ENCODE data around the gene ITFG2. TPM values are rescaled to one million over a fixed set of nuclear protein-coding genes. Genes with fewer than 3 reads are reported as not detected.
A peak's percentile ranks its signal among the peaks of the same experiment; 100 is the strongest.

ITFG2 gene
- 73.8 TPM for polyA plus RNA-seq (2012; ENCODE audit: insufficient read depth, insufficient read length, low read depth)

DNA sequence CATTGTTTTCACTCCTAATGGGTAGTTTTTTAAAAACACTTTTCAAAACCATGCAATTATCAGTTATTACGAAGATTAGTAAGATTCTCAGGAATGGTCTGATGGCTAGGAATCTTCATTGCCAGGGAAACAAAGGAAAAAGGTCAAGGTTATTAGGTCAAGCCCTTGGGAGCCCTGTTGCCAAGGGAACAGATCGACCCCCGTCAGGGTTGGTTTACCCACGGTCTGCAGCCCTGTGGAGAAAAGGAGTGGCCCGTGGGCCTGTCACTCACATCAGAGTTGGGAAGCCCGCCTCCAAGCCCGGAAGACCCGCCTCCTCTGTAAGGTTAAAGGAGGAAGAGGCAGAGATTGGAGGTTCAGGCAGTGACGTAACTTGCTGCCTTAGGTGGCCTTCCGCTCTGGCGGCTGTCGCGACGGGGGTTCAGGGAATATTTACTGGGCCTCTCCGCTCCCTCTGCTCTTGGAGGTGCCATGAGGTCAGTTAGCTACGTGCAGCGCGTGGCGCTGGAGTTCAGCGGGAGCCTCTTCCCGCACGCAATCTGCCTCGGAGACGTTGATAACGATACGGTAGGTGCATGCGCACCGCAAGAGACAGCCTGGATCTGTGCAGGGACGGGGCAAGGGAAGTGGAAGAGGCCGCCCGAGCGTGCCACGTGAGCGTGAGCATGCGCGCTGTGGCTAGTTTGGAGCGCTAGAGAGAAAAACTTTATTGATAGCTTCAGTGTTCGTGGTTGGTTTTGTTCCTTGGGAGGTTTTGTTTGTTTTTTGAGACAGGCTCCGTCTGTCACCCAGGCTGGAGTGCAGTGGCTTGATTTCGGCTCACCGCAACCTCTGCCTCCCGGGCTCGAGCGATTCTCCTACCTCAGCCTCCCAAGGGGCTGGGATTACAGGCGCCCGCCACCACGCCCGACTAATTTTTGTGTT lies at the start of gene ITFG2:
Gene ITFG2 (plus strand): TSS at position 379 of the 924 bp plus-strand sequence. CDS start 93 bp downstream, at position 472.
- DNase-seq = peak; percentile 98
- peak within 1 kb of the TSS; percentile 86 for H3K4me3 ChIP-seq (ENCODE audit: low read depth, low read length)
- H3K9me3 ChIP-seq = no peaks in the 10 kb centered on the region
- H3K27me3 ChIP-seq = no peaks in the 10 kb centered on the region
- H3K4me1 ChIP-seq = no peaks in the 10 kb centered on the region
- H3K36me3 ChIP-seq = peaks cover 22% of the 10 kb centered on the region
- TF ChIP-seq, protein P1, sequence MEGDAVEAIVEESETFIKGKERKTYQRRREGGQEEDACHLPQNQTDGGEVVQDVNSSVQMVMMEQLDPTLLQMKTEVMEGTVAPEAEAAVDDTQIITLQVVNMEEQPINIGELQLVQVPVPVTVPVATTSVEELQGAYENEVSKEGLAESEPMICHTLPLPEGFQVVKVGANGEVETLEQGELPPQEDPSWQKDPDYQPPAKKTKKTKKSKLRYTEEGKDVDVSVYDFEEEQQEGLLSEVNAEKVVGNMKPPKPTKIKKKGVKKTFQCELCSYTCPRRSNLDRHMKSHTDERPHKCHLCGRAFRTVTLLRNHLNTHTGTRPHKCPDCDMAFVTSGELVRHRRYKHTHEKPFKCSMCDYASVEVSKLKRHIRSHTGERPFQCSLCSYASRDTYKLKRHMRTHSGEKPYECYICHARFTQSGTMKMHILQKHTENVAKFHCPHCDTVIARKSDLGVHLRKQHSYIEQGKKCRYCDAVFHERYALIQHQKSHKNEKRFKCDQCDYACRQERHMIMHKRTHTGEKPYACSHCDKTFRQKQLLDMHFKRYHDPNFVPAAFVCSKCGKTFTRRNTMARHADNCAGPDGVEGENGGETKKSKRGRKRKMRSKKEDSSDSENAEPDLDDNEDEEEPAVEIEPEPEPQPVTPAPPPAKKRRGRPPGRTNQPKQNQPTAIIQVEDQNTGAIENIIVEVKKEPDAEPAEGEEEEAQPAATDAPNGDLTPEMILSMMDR (IDR thresholded peaks at IDR 0.05; ENCODE audit: low read depth, low read length) = no peak

- no peaks in the 10 kb centered on the region for H3K4me1 ChIP-seq
- H3K27me3 ChIP-seq = peaks cover 26% of the 10 kb centered on the region
- no peaks in the 10 kb centered on the region for H3K9me3 ChIP-seq
- DNase-seq = no peak
- TF ChIP-seq, protein P1 (IDR thresholded peaks at IDR 0.05; ENCODE audit: low read depth, low read length) = no peak
- no peaks in the 10 kb centered on the region for H3K36me3 ChIP-seq
- H3K4me3 ChIP-seq (ENCODE audit: low read depth, low read length) = no peak overlapping the region
Observed at GRCh38 chr12:2764398-2764797, 48.1 kb upstream of the ITFG2 start.

DNA sequence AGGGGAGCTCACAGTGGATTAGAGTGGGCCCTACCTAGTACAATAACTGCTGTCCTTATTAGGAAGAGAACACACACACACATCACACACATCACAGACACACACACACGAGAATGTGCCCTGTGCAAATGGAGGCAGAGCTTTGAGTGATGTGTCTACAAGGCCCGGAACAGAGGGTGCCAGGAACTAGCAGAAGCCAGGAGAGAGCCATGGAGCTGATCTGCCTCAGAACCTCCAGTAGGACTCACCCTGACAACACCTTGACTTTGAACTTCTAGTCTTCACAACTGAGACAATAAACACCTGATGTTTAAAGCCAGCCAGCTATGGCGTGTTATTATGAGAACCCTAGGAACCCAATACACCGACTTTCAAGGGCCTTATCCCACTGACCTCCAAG lies 47.4 kb upstream of the ITFG2 start:
- DNase-seq = no peak
- no peaks in the 10 kb centered on the region for H3K4me1 ChIP-seq
- no peak overlapping the region for H3K4me3 ChIP-seq (ENCODE audit: low read depth, low read length)
- TF ChIP-seq, protein P1 (IDR thresholded peaks at IDR 0.05; ENCODE audit: low read depth, low read length) = no peak
- peaks cover 23% of the 10 kb centered on the region for H3K27me3 ChIP-seq
- H3K9me3 ChIP-seq = no peaks in the 10 kb centered on the region
- no peaks in the 10 kb centered on the region for H3K36me3 ChIP-seq

DNA sequence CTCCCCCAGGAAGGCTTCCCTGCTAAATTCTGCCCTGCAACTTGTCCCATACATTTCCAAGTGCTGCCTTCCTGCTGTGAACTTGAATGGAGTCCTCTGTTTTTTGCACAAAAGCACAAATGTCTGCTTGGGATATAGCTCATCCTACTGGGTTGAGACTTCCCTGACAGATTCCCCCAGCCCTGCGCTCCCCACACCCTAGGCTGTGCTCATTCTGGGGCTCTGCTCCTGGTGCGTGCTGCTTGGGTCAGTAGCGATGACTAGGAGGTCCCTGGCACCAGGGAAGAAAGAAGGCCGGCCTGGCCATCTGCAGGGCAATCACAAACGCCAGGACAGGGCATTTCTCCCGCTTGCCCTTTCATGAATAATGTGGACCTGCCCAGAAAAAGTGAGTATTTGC lies 46.9 kb upstream of the ITFG2 start:
- Histone ChIP-seq H3K4me3 (ENCODE audit: low read depth, low read length) (no peak overlapping the region), H3K4me1 (no peaks in the 10 kb centered on the region), H3K9me3 (no peaks in the 10 kb centered on the region), H3K36me3 (no peaks in the 10 kb centered on the region), H3K27me3 (peaks cover 23% of the 10 kb centered on the region)
- no peak for DNase-seq
- TF ChIP-seq, protein P1 (IDR thresholded peaks at IDR 0.05; ENCODE audit: low read depth, low read length) = no peak

DNA sequence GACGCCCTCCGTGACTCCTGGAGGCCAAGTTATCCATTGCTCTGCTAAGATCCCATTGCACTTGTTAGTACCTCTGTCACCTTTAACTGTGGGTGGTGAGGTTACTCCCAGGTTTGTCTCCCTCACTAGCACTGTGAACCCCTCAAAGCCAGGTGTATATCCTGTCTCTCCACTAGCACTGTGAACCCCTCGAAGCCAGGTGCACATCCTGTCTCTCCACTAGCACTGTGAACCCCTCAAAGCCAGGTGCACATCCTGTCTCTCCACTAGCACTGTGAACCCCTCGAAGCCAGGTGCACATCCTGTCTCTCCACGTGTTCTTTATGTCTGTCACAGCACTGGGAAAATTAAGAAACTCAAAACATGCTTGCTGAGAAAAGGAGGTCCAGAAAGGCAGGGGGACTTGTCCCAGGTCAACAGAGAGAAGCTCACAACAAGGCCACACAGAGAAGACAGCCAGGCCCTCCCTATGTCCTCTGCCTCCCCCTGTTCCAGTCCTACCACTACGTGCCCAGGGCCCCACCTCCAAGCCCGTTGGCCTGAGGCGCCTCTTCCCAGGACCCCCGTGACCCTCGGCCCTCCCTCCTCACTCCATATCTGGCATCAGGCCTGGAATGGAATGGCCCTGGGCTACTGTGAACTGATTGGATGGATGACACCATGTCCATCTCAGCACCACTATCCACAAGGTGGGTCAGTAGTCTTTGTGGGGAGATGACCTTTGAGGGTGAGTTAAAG lies 44.1 kb upstream of the ITFG2 start:
- TF ChIP-seq, protein P1 (IDR thresholded peaks at IDR 0.05; ENCODE audit: low read depth, low read length) = no peak
- Histone ChIP-seq H3K36me3 (no peaks in the 10 kb centered on the region), H3K27me3 (peaks cover 22% of the 10 kb centered on the region), H3K9me3 (no peaks in the 10 kb centered on the region), H3K4me3 (ENCODE audit: low read depth, low read length) (no peak overlapping the region), H3K4me1 (no peaks in the 10 kb centered on the region)
- DNase-seq = no peak
